GM19468 (cell line): ENCODE measurements around the gene NUDT4.

Source experiments
- ATAC-seq: cut with Tn5 transposase; IDR thresholded peaks from one replicate; pipeline ENCODE4 v1.9.1; 2021; ENCODE audit warnings: mild to moderate bottlenecking, moderate library complexity, moderate number of reproducible peaks; ENCODE audit not compliant: unreplicated experiment; ENCODE audit errors: extremely low read depth

NUDT4 gene

DNA sequence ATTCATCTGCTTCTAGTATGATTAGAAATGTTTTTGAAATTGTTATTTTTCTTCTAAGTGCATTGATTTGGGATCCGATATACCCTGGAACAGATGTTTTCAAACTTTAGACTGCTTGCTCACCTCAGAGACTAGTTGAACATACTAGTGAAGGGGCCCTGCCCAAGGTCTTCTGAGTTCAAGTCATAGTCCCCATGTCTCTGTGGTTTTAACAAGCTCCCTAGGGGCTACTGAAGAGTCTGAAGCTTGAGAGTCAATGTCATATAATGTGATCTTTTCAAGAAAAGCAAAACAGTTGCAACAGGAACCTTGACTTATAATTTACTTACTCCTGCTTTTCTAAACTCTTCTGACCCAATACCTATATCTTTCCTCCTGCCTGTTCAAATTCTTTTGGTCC is 71.6 kb downstream of the NUDT4 start:
- ATAC-seq = no peak

DNA sequence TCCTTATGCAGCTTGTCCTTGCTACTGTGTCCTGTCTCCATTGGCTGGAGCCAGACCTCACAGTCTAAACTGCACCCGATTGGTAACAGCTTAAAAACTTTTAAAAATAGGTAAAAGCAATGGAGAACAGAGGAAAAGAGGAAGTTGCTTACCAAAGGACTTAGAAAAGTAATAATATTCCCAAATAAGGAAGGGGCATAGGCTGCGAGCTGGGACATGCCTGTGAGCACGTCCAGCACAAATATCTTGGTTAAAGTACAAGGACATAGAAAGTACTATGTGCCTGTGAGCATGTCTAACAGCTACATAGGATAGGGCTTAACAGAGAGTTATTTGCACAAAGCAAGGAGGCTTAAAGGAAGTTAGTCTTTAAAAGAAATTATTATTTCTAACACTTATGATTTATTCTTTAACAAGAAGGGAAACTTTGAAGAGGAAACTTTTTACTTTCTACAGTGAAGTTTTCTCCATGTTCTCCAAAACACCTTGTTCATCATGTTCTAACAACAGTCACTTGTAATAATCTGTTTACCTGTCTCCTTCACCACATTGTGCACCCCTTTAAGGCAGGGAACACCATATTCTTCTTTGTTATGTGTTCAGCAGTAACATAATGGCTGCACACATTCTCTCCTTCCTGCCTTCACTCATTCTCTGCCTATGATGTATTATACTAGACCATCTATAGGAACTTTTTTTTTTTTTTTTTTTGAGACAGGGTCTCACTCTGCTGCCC is 73.9 kb downstream of the NUDT4 start:
- ATAC-seq = no peak

DNA sequence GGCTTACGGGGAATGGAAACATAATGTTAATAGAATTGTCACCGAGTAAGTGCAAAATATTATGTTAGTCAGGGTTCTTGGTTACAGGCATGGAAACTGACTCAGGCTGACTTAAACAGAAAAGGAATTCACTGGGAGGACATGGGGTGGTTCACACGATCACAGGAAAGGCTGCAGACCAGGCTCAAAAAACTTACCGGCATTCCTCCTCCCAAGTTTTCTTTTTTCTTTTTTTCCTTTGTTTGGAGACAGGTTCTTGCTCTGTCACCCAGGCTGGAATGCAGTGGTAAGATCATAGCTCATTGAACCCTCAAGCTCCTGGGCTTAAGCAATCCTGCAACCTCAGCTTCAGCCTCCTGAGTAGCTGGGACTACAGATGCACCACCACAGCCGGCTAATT is 75.9 kb downstream of the NUDT4 start:
- no peak for ATAC-seq

DNA sequence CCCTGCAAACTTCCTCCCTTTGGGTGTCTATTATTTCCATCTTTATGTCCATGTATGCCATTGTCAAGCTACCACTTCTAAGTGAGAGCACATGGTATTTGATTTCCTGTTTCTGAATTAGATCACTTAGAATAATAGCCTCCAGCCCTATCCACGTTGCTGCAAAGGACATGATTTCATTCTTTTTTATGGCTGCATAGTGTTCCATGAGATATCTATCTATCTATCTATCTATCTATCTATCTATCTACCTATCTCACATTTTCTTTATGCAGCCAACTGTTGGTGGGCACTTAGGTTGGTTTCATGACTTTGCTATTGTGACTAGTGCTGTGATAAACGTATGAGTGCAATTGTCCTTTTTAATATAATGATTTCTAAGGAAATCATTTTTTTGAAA is 78.4 kb downstream of the NUDT4 start:
- ATAC-seq = no peak
